ENCODE measurements around the gene ADGRB3. TPM values are rescaled to one million over a fixed set of nuclear protein-coding genes. Genes with fewer than 3 reads are reported as not detected.
"Not testable (repeated sequence)": the region's sequence is repeated elsewhere in the genome, so short reads cannot be mapped to it uniquely, and the experiment has no call there.

ADGRB3 gene
- total and polyA plus RNA-seq, 10 donors, result 0.09 to 4.1 (median 1.1) TPM

- H3K36me3 ChIP-seq, result no peaks in the 10 kb centered on the region
- no peak for DNase-seq
- 85 to 97% (median 91%) methylated on average over 1 of the region's 1 CpG for WGBS, 5 donors
- H3K9me3 ChIP-seq, result no peaks in the 10 kb centered on the region
- H3K27ac ChIP-seq, result no peak overlapping the region
- no peak overlapping the region for H3K4me3 ChIP-seq
- no peaks in the 10 kb centered on the region for H3K27me3 ChIP-seq (replicated peaks in 1 of 7)
- TF ChIP-seq POLR2AphosphoS5 (IDR thresholded peaks at IDR 0.05) (no peak), POLR2A (IDR thresholded peaks at IDR 0.05) (no peak), CTCF (IDR thresholded peaks at IDR 0.05 in 8 of 11, conservative IDR thresholded peaks at IDR 0.05 in 3 of 11) (no peak)
- H3K4me1 ChIP-seq, result peaks cover 0 to under 1% (median 0%) of the 10 kb centered on the region in 6 donors
- intact Hi-C loops (cut with DNase I; ENCODE audit: low total_unique reads), result no loop called here
These were observed 111.3 kb downstream of the ADGRB3 start for GRCh38 chr6:68746376-68746775.

GRCh38 chr6:68747110-68747790 is 112.2 kb downstream of the ADGRB3 start:
- no peaks in the 10 kb centered on the region for H3K36me3 ChIP-seq
- no peak for TF ChIP-seq POLR2AphosphoS5 (IDR thresholded peaks at IDR 0.05)
- TF ChIP-seq CTCF (IDR thresholded peaks at IDR 0.05 in 8 of 11, conservative IDR thresholded peaks at IDR 0.05 in 3 of 11), result no peak
- TF ChIP-seq POLR2A (IDR thresholded peaks at IDR 0.05), result no peak
- H3K27me3 ChIP-seq (replicated peaks in 1 of 7), result no peaks in the 10 kb centered on the region
- intact Hi-C loops (cut with DNase I; ENCODE audit: low total_unique reads), result no loop called here
- no peak overlapping the region for H3K27ac ChIP-seq
- H3K9me3 ChIP-seq, result no peaks in the 10 kb centered on the region
- H3K4me1 ChIP-seq, result no peaks in the 10 kb centered on the region
- no peak overlapping the region for H3K4me3 ChIP-seq
- DNase-seq, result no peak
- 92 to 100% (median 94%) methylated on average over 1 of the region's 1 CpG for WGBS, 5 donors

GRCh38 chr6:68747832-68748231 is 112.8 kb downstream of the ADGRB3 start:
- H3K4me1 ChIP-seq; H3K27ac ChIP-seq; DNase-seq; intact Hi-C loops (cut with DNase I; ENCODE audit: low total_unique reads); H3K9me3 ChIP-seq; H3K36me3 ChIP-seq; H3K27me3 ChIP-seq (replicated peaks in 1 of 7); H3K4me3 ChIP-seq: not testable (repeated sequence)
- 79 to 94% (median 89%) methylated on average over 3 of the region's 3 CpGs for WGBS, 5 donors

GRCh38 chr6:68754681-68755213 is 119.7 kb downstream of the ADGRB3 start:
- no peak for DNase-seq
- Histone ChIP-seq H3K4me3 (no peak overlapping the region), H3K9me3 (no peaks in the 10 kb centered on the region), H3K4me1 (peaks cover 0 to 10% (median 0%) of the 10 kb centered on the region in 6 donors), H3K27me3 (replicated peaks in 1 of 7) (no peaks in the 10 kb centered on the region), H3K36me3 (no peaks in the 10 kb centered on the region), H3K27ac (no peak overlapping the region)
- intact Hi-C loops (cut with DNase I; ENCODE audit: low total_unique reads), result no loop called here
- TF ChIP-seq POLR2AphosphoS5 (IDR thresholded peaks at IDR 0.05) (no peak), POLR2A (IDR thresholded peaks at IDR 0.05) (no peak), CTCF (IDR thresholded peaks at IDR 0.05 in 8 of 11, conservative IDR thresholded peaks at IDR 0.05 in 3 of 11) (no peak)

All from spleen (tissue), 11 donors.